ENCODE data around the gene STXBP1. TPM values are rescaled to one million over a fixed set of nuclear protein-coding genes. Genes with fewer than 3 reads are reported as not detected.

Gene STXBP1
- total and polyA plus RNA-seq, 2 of the 8 experiments (the other 6 are each of a cell fraction or from before 2014, with no cell fraction given) = 11.5 to 60.9 TPM

DNA sequence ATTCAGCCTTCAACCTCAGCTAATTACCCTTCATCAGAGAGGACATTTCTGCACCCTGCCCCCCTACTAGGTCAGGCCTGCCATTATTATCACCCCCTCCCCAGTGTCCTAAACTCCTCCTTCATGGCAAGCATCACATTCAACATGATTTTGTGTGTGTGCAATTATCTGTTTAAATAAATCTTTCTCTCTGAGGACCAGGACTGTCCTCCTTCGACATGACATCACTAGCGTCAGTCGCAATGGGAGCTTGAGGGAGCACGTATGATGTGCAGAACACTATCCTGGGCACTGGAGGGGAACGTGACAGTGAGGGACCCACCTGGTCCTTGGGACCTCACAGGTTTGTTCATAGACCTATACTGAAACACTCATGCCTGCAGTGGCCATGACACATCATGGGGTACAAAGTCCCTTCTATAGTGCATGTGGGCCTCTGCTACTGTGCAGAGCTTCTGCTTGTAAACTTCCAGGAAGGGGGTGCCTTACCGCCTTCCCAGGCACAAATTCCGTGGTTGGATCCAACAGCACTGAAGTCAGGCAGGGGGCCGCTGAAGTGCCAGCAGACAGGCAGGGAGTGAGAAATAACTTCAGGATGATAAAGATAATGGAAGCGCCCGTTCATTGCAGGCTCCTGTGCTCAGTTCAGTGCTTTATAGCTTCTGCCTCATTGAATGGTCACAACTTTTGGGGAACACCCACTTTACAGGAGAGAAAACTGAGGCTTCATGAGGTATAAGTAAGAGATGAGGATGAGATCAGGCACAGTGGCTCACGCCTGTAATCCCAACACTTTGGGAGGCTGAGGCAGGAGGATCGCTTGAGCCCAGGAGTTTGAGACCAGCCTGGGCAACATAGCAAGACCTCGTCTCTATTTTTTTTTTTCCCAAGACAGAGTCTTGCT is 36.0 kb upstream of the STXBP1 start:
- H2BK12ac ChIP-seq (ENCODE audit: low read depth, low read length) = no peak overlapping the region
- no peaks in the 10 kb centered on the region; a peak in 1 of 7 replicates for H3K27me3 ChIP-seq (replicated peaks in 1 of 4; ENCODE audit: control insufficient read depth in 3 of 4, extremely low read depth in 1 of 4, insufficient read depth in 3 of 4, low read length in 3 of 4)
- H2AFZ ChIP-seq (ENCODE audit: low read length) = no peak overlapping the region; the same call in 1 of the 2 replicates
- no peak overlapping the region for H4K91ac ChIP-seq (replicated peaks; ENCODE audit: insufficient read length, low read length)
- no peak overlapping the region for H3K56ac ChIP-seq (replicated peaks; ENCODE audit: insufficient read length, low read depth, low read length)
- H3K9me3 ChIP-seq (ENCODE audit: insufficient read depth in 2 of 2, low read depth in 1 of 2, low read length in 1 of 2) = no peaks in the 10 kb centered on the region
- H3K79me1 ChIP-seq (ENCODE audit: low read depth, low read length) = no peaks in the 10 kb centered on the region
- no peak overlapping the region for H3K9ac ChIP-seq (replicated peaks in 1 of 4; ENCODE audit: extremely low read depth in 1 of 4, low read depth in 3 of 4, low read length in 3 of 4)
- H3K27ac ChIP-seq (ENCODE audit: low read depth, low read length) = no peak overlapping the region
- ChIA-PET POLR2A (ENCODE audit: partially characterized antibody) (interaction anchor here (0.5 to 1.2 kb wide), 3 partner anchors 10 to 125 kb away, joined by 3 to 4 read pairs (median 3); partner anchors contain the start of genes LRSAM1 and RPL12), CTCF (ENCODE audit: partially characterized antibody) (interaction anchor here (0.7 to 8.3 kb wide), 15 partner anchors 10 to 345 kb away, joined by 3 to 61 read pairs (median 4); no protein-coding TSS in a partner anchor)
- no peak overlapping the region for H3K4me2 ChIP-seq (ENCODE audit: insufficient read depth in 1 of 2, low read depth in 2 of 2, low read length in 2 of 2)
- no peaks in the 10 kb centered on the region for H3K79me2 ChIP-seq (ENCODE audit: control insufficient read depth in 1 of 2, insufficient read depth in 2 of 2, low read length in 2 of 2)
- FAIRE-seq (no peak), DNase-seq (ENCODE audit: low read depth in 1 of 2, low spot score in 2 of 2) (no peak)
- H3K4ac ChIP-seq (replicated peaks; ENCODE audit: insufficient read length, low read depth, low read length) = no peak overlapping the region
- H3K14ac ChIP-seq (ENCODE audit: insufficient read length) = no peak overlapping the region
- 91% methylated on average over 13 of the region's 13 CpGs; no CpG with 5 or more reads in 1 of the 2 experiments for WGBS, 2 experiments (ENCODE audit: extremely low coverage in 1 of 2, insufficient coverage in 1 of 2, insufficient read length in 1 of 2, insufficient replicate concordance in 2 of 2, low coverage in 1 of 2, low lambda C conversion rate in 2 of 2, missing lambda C conversion rate in 1 of 2)
- no peak overlapping the region for H3K23ac ChIP-seq (ENCODE audit: insufficient read length)
- no peak overlapping the region for H2BK15ac ChIP-seq (ENCODE audit: low read length)
- H2BK20ac ChIP-seq (ENCODE audit: low read length) = no peak overlapping the region
- no peaks in the 10 kb centered on the region for H4K20me1 ChIP-seq (replicated peaks in 1 of 2; ENCODE audit: control insufficient read depth in 1 of 2, insufficient read depth in 2 of 2, low read length in 2 of 2)
- no peak overlapping the region for H2BK5ac ChIP-seq (ENCODE audit: low read depth, low read length)
- H3K36me3 ChIP-seq (ENCODE audit: control insufficient read depth in 2 of 4, insufficient read depth in 4 of 4, low read length in 3 of 4) = no peaks in the 10 kb centered on the region
- H4K8ac ChIP-seq (ENCODE audit: extremely low read depth, insufficient read depth, low read length) = no peak overlapping the region
- H3K18ac ChIP-seq (ENCODE audit: extremely low read depth, low read length) = no peak overlapping the region
- no peaks in the 10 kb centered on the region; the same call in 1 of the 2 replicates for H3K23me2 ChIP-seq (ENCODE audit: low read depth, low read length)
- no peak overlapping the region for H2AK5ac ChIP-seq (ENCODE audit: low read depth, low read length)
- no peak overlapping the region for H4K5ac ChIP-seq (ENCODE audit: insufficient read length, low read depth, low read length)
- H2BK120ac ChIP-seq (replicated peaks; ENCODE audit: low read depth, low read length) = no peak overlapping the region
- H3K4me3 ChIP-seq (ENCODE audit: extremely low read depth in 1 of 4, insufficient read depth in 2 of 4, low read depth in 3 of 4, low read length in 4 of 4) = no peak overlapping the region
- H3K4me1 ChIP-seq (replicated peaks in 1 of 4; ENCODE audit: control insufficient read depth in 3 of 4, insufficient read depth in 4 of 4, low read length in 3 of 4) = peaks cover 0 to 11% (median 8%) of the 10 kb centered on the region in 4 experiments; a peak in 6 of 7 replicates
- TF ChIP-seq HDAC2 (IDR thresholded peaks at IDR 0.05; ENCODE audit: borderline replicate concordance in 1 of 2, low read depth in 2 of 2, low read length in 2 of 2) = no peak
- TF ChIP-seq GABPA (IDR thresholded peaks at IDR 0.05; ENCODE audit: borderline replicate concordance, insufficient read depth, low read length) = no peak
- TF ChIP-seq, protein P1, sequence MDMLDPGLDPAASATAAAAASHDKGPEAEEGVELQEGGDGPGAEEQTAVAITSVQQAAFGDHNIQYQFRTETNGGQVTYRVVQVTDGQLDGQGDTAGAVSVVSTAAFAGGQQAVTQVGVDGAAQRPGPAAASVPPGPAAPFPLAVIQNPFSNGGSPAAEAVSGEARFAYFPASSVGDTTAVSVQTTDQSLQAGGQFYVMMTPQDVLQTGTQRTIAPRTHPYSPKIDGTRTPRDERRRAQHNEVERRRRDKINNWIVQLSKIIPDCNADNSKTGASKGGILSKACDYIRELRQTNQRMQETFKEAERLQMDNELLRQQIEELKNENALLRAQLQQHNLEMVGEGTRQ (IDR thresholded peaks at IDR 0.05; ENCODE audit: low read length) = no peak
- no peak for TF ChIP-seq ZNF274 (IDR thresholded peaks at IDR 0.05; ENCODE audit: borderline replicate concordance, extremely low read depth, low read length)
- TF ChIP-seq SP1 (IDR thresholded peaks at IDR 0.05; ENCODE audit: low read depth, low read length) = no peak
- TF ChIP-seq SIRT6 (IDR thresholded peaks at IDR 0.05; ENCODE audit: low read length) = no peak
- TF ChIP-seq SUZ12 (IDR thresholded peaks at IDR 0.05; ENCODE audit: low read length) = no peak
- no peak for TF ChIP-seq CREB1 (IDR thresholded peaks at IDR 0.05)
- no peak for TF ChIP-seq TCF12 (IDR thresholded peaks at IDR 0.05; ENCODE audit: low read depth, low read length)
- no peak for TF ChIP-seq TAF7 (optimal IDR thresholded peaks at IDR 0.05; ENCODE audit: borderline replicate concordance, low read depth, low read length)
- no peak for TF ChIP-seq RFX5 (IDR thresholded peaks at IDR 0.05; ENCODE audit: borderline replicate concordance, low read depth, low read length)
